Fibroblast of villous mesenchyme (primary cell): ENCODE data around the gene NPDC1. TPM values are rescaled to one million over a fixed set of nuclear protein-coding genes. Genes with fewer than 3 reads are reported as not detected.

Experiments
- DNase-seq: peaks from one replicate; pipeline ENCODE4 v3.0.0-alpha.2; 2010; ENCODE audit warnings: low read depth
- H3K4me3 ChIP-seq: 2 replicates; pipeline ENCODE4 v1.5.1; 2011; ENCODE audit warnings: low read depth, mild to moderate bottlenecking, low read length
- CTCF ChIP-seq: IDR thresholded peaks from 2 replicates; pipeline ENCODE4 v1.5.1; 2012; ENCODE audit warnings: low read depth, mild to moderate bottlenecking, low read length; ENCODE audit not compliant: insufficient read depth
- total RNA-seq: library from RNA; depleted of rRNA; stranded (reverse); fragments of >200 nt; gene quantifications from 2 replicates; pipeline ENCODE4 v1.2.3, GENCODE V29; 2012

NPDC1 gene
- total RNA-seq, 1 donor = 13.0 TPM

GRCh38 chr9:137023583-137023991 lies 22.4 kb downstream of the NPDC1 start:
- H3K4me3 ChIP-seq = no peak overlapping the region
- TF ChIP-seq CTCF = no peak
- no peak for DNase-seq

- H3K4me3 ChIP-seq = no peak overlapping the region
- no peak for TF ChIP-seq CTCF
- DNase-seq = peak; percentile 27
Observed at GRCh38 chr9:137023157-137023556, 22.8 kb downstream of the NPDC1 start.

- H3K4me3 ChIP-seq = no peak overlapping the region
- TF ChIP-seq CTCF = no peak
Observed at GRCh38 chr9:137022662-137023008, 23.3 kb downstream of the NPDC1 start.

GRCh38 chr9:137021979-137022661 lies 23.9 kb downstream of the NPDC1 start:
- H3K4me3 ChIP-seq = no peak overlapping the region
- no peak for TF ChIP-seq CTCF
- DNase-seq = peak; percentile 57

More at GRCh38 chr9:137022662-137023008, 23.3 kb downstream of the NPDC1 start:
- DNase-seq = no peak

GRCh38 chr9:137021568-137021978 lies 24.4 kb downstream of the NPDC1 start:
- no peak for DNase-seq
- no peak for TF ChIP-seq CTCF
- H3K4me3 ChIP-seq = no peak overlapping the region

- no peak for DNase-seq
- TF ChIP-seq CTCF = no peak
- H3K4me3 ChIP-seq = no peak overlapping the region
Observed at GRCh38 chr9:137020771-137021567, 25.0 kb downstream of the NPDC1 start.
